OCI-LY7 (cell line): ENCODE results near the gene TTC34. TPM values are rescaled to one million over a fixed set of nuclear protein-coding genes. Genes with fewer than 3 reads are reported as not detected.
"Not testable (repeated sequence)": the region's sequence is repeated elsewhere in the genome, so short reads cannot be mapped to it uniquely, and the experiment has no call there.

Experiments used
- BruUV-seq: library from RNA; stranded (reverse); fragments of 400-500 nt; replicated peaks from 2 replicates; lab custom pipeline; 2021; lab: Mats Ljungman, UMichigan
- CTCF ChIA-PET: fragments of 300-600 bp; sonication (Branson Sonifier 250); formaldehyde crosslinking; loops from one replicate; lab custom pipeline; 2022; ENCODE audit warnings: antibody characterized with exemption; ENCODE audit not compliant: unreplicated experiment; lab: Charles Lee
- POLR2A ChIA-PET: fragments of 300-600 bp; sonication (Branson Sonifier 250); formaldehyde crosslinking; loops from one replicate; lab custom pipeline; 2022; ENCODE audit warnings: antibody characterized with exemption; lab: Charles Lee
- DNase-seq: peaks from one replicate; pipeline ENCODE4 v3.0.0-alpha.2; 2015; ENCODE audit warnings: low spot score
- H2AFZ ChIP-seq: fragments of 200-600 bp; sonication (generic), shearing (Covaris generic); 2 replicates; pipeline ENCODE4 v1.6.1; 2014; ENCODE audit warnings: mild to moderate bottlenecking, antibody characterized with exemption, low read length, moderate library complexity
- H3K27ac ChIP-seq: fragments of 200-600 bp; sonication (generic); 2 replicates; pipeline ENCODE4 v1.5.1; 2014; ENCODE audit warnings: mixed run types, low read depth, mild to moderate bottlenecking, moderate library complexity, low read length, inconsistent platforms; ENCODE audit not compliant: poor library complexity, severe bottlenecking
- H3K36me3 ChIP-seq: fragments of 200-600 bp; sonication (generic); 2 replicates; pipeline ENCODE4 v1.6.1; 2014; ENCODE audit warnings: mild to moderate bottlenecking, antibody characterized with exemption, low read length, moderate library complexity, mixed read lengths; ENCODE audit not compliant: insufficient read depth
- H3K4me1 ChIP-seq: fragments of 200-600 bp; sonication (generic); 2 replicates; pipeline ENCODE4 v1.5.1; 2014; ENCODE audit warnings: mild to moderate bottlenecking, low read length; ENCODE audit not compliant: insufficient read depth, poor library complexity, severe bottlenecking
- H3K4me2 ChIP-seq: fragments of 200-600 bp; sonication (generic); 2 replicates; pipeline ENCODE4 v1.6.1; 2014; ENCODE audit warnings: mild to moderate bottlenecking, low read length
- H3K4me3 ChIP-seq: fragments of 200-600 bp; sonication (generic); 2 replicates; pipeline ENCODE4 v1.5.1; 2014; ENCODE audit warnings: mild to moderate bottlenecking, low read depth, low read length; ENCODE audit not compliant: poor library complexity, severe bottlenecking
- H3K79me2 ChIP-seq: fragments of 200-600 bp; sonication (generic); 2 replicates; pipeline ENCODE4 v1.6.1; 2016; ENCODE audit warnings: low read depth, mild to moderate bottlenecking, low read length, moderate library complexity, mixed read lengths; ENCODE audit not compliant: insufficient read depth
- H3K9me2 ChIP-seq: fragments of 200-600 bp; sonication (generic); 2 replicates; pipeline ENCODE4 v1.6.1; 2016; ENCODE audit warnings: mild to moderate bottlenecking, low read length, mixed read lengths; ENCODE audit not compliant: insufficient read depth
- H3K9me3 ChIP-seq: fragments of 200-600 bp; sonication (generic); 2 replicates; pipeline ENCODE4 v1.6.1; 2014; ENCODE audit warnings: mild to moderate bottlenecking, mixed run types, low read length, mixed read lengths
- H4K20me1 ChIP-seq: fragments of 200-600 bp; sonication (generic); 2 replicates; pipeline ENCODE4 v1.6.1; 2014; ENCODE audit warnings: mild to moderate bottlenecking, antibody characterized with exemption, low read length, moderate library complexity, mixed read lengths; ENCODE audit not compliant: insufficient read depth
- intact Hi-C: fragments of 100-400 bp; cut with micrococcal nuclease; formaldehyde crosslinking; loops from one replicate; pipeline ENCODE4 v1.10.0; 2022; ENCODE audit not compliant: unreplicated experiment
- total RNA-seq, 2 experiments: library from RNA; depleted of rRNA in 1 of 2; stranded (reverse); fragments of >200 nt in 1 of 2; shearing (Covaris generic) in 1 of 2; gene quantifications; 2 replicates each; pipeline ENCODE4 v1.2.3, GENCODE V29; 2014 to 2022

Gene TTC34
- total RNA-seq, 2 experiments from 2014 or later, result 1.1 to 2.2 TPM

DNA sequence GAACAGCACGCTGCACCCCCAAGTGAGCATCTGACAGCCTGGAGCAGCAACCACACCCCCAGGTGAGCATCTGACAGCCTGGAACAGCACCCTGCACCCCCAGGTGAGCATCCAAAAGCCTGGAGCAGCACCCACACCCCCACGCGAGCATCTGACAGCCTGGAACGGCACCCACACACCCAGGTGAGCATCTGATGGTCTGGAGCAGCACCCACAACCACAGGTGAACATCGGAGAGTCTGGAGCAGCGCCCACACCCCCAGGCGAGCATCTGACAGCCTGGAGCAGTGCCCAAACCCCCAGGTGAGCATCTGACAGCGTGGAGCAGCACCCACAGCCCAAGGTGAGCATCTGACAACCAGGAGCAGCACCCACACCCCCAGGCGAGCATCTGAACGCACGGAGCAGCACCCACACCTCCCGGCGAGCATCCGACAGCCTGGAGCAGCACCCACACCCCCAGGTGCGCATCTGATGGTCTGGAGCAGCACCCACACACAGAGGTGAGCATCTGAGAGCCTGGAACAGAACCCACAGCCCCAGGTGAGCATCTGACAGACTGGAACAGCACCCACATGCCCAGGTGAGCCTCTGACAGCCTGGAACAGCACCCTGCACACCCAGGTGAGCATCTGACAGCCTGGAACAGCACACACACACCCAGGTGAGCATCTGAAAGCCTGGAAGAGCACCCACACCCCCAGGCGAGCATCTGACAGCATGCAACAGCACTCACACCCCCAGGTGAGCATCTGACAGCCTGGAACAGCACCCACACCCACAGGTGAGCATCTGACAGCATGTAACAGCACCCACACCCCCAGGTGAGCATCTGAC lies 145.7 kb downstream of the TTC34 start:
- CTCF ChIA-PET, H3K4me3 ChIP-seq, DNase-seq, H2AFZ ChIP-seq, H3K9me3 ChIP-seq, BruUV-seq, POLR2A ChIA-PET, intact Hi-C loops, H3K36me3 ChIP-seq, H3K79me2 ChIP-seq, H3K9me2 ChIP-seq, H3K4me1 ChIP-seq, H3K4me2 ChIP-seq, H4K20me1 ChIP-seq, H3K27ac ChIP-seq: not testable (repeated sequence)

- H3K36me3 ChIP-seq, H3K4me3 ChIP-seq, intact Hi-C loops, H3K27ac ChIP-seq, H3K79me2 ChIP-seq, DNase-seq, POLR2A ChIA-PET, H4K20me1 ChIP-seq, BruUV-seq, H3K4me2 ChIP-seq, H2AFZ ChIP-seq, H3K9me2 ChIP-seq, H3K9me3 ChIP-seq, H3K4me1 ChIP-seq, CTCF ChIA-PET: not testable (repeated sequence)
These were observed 147.0 kb downstream of the TTC34 start for GRCh38 chr1:2654443-2654948.

- H3K36me3 ChIP-seq, CTCF ChIA-PET, H3K4me2 ChIP-seq, H3K9me3 ChIP-seq, H3K4me1 ChIP-seq, POLR2A ChIA-PET, H3K79me2 ChIP-seq, DNase-seq, intact Hi-C loops, BruUV-seq, H3K4me3 ChIP-seq, H2AFZ ChIP-seq, H4K20me1 ChIP-seq, H3K9me2 ChIP-seq, H3K27ac ChIP-seq: not testable (repeated sequence)
These were observed 147.6 kb downstream of the TTC34 start for GRCh38 chr1:2653741-2654442.

DNA sequence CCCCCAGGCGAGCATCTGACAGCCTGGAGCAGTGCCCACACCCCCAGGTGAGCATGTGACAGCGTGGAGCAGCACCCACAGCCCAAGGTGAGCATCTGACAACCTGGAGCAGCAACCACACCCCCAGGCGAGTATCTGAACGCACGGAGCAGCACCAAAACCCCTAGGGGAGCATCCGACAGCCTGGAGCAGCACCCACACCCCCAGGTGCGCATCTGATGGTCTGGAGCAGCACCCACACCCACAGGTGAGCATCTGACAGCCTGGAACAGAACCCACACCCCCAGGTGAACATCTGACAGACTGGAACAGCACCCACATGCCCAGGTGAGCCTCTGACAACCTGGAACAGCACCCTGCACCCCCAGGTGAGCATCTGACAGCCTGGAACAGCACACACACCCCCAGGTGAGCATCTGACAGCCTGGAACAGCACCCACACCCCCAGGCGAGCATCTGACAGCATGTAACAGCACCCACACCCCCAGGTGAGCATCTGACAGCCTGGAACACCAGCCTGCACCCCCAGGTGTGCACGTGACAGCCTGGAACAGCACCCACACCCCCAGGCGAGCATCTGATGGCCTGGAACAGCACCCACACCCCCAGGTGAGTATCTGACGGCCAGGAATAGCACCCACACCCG lies 148.4 kb downstream of the TTC34 start:
- DNase-seq, H3K27ac ChIP-seq, POLR2A ChIA-PET, BruUV-seq, H3K36me3 ChIP-seq, H3K9me3 ChIP-seq, H3K4me2 ChIP-seq, intact Hi-C loops, H3K4me1 ChIP-seq, H3K79me2 ChIP-seq, H2AFZ ChIP-seq, H3K4me3 ChIP-seq, H3K9me2 ChIP-seq, H4K20me1 ChIP-seq, CTCF ChIA-PET: not testable (repeated sequence)

DNA sequence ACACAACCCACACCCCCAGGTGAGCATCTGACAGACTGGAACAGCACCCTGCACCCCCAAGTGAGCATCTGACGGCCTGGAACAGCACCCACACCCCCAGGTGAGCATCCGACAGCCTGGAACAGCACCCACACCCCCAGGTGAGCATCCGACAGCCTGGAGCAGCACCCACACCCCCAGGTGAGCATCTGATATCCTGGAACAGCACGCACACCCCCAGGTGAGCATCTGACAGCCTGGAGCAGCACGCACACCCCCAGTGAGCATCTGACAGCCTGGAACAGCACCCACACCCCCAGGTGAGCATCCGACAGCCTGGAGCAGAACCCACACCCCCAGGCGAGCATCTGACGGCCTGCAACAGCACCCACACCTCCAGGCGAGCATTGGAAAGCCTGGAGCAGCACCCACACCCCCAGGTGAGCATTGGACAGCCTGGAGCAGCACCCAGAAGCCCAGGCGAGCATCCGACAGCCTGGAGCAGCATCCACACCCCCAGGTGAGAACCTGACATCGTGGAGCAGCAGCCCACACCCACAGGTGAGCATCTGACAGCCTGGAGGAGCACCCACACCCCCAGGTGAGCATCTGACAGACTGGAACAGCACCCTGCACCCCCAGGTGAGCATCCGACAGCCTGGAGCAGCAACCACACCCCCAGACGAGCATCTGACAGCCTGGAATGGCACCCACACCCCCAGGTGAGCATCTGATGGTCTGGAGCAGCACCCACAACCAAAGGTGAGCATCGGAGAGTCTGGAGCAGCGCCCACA lies 149.2 kb downstream of the TTC34 start:
- POLR2A ChIA-PET, H4K20me1 ChIP-seq, DNase-seq, CTCF ChIA-PET, H3K27ac ChIP-seq, H3K4me2 ChIP-seq, H3K4me3 ChIP-seq, H3K4me1 ChIP-seq, H2AFZ ChIP-seq, intact Hi-C loops, H3K79me2 ChIP-seq, H3K9me3 ChIP-seq, BruUV-seq, H3K36me3 ChIP-seq, H3K9me2 ChIP-seq: not testable (repeated sequence)
